Measurements from ENCODE around the gene ZC3H13. TPM values are rescaled to one million over a fixed set of nuclear protein-coding genes. Genes with fewer than 3 reads are reported as not detected.

Gene ZC3H13
- total RNA-seq, 2 experiments from 2014 or later: 27.2 to 43.9 TPM

DNA sequence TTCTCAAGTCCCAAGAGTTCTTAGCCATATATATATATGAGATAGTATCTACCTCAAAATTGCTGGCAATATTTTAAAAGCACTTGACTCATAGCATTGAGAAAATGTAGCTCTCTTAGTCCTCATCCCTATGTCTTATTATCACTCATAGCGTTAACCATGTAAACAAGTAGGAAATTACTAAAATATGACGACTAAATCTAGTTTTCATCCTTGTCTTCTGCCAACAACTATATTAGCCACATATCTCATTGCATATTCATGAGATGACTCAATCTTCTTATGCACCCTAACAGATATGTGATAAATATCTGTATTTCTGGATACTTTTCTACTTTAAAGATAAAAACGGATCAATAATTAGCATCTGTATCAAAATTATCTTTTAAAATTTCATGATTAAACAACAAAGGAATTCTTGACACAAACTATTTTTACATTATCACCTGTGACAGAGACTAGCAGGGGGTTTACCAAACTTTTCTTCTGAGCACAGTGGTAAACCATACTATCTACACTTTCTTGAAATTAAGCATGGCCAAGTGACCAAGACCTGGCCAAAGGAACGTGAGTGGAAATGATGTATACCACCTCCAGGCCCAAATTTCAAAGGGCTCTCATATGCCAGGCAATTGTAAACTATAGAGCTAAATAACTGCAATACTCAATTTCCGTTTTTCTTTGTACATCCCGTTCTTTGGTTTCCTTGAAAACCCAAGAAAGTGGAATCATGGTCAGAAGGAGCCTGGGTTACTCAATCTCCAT is 45.7 kb downstream of the ZC3H13 start:
- POLR2A ChIA-PET: interaction anchor here (0.8 to 1.0 kb wide), 2 partner anchors 17 to 43 kb away, joined by 3 to 4 read pairs; no protein-coding TSS in a partner anchor
- H3K4me2 ChIP-seq (ENCODE audit: low read length): no peak overlapping the region
- H3K27ac ChIP-seq (ENCODE audit: low read depth, low read length, poor library complexity, severe bottlenecking): no peak overlapping the region
- CTCF ChIA-PET (ENCODE audit: unreplicated experiment): no interaction called here
- no peak for TF ChIP-seq EZH2phosphoT487 (IDR thresholded peaks at IDR 0.05; ENCODE audit: borderline replicate concordance, low read depth, low read length)
- TF ChIP-seq, protein P1, sequence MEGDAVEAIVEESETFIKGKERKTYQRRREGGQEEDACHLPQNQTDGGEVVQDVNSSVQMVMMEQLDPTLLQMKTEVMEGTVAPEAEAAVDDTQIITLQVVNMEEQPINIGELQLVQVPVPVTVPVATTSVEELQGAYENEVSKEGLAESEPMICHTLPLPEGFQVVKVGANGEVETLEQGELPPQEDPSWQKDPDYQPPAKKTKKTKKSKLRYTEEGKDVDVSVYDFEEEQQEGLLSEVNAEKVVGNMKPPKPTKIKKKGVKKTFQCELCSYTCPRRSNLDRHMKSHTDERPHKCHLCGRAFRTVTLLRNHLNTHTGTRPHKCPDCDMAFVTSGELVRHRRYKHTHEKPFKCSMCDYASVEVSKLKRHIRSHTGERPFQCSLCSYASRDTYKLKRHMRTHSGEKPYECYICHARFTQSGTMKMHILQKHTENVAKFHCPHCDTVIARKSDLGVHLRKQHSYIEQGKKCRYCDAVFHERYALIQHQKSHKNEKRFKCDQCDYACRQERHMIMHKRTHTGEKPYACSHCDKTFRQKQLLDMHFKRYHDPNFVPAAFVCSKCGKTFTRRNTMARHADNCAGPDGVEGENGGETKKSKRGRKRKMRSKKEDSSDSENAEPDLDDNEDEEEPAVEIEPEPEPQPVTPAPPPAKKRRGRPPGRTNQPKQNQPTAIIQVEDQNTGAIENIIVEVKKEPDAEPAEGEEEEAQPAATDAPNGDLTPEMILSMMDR (conservative IDR thresholded peaks at IDR 0.05; ENCODE audit: low read length): no peak
- BruUV-seq (replicated peaks): no TSS peak
- no peak overlapping the region for H3K4me3 ChIP-seq (ENCODE audit: low read depth, low read length, poor library complexity, severe bottlenecking)
- H3K79me2 ChIP-seq (ENCODE audit: insufficient read depth, low read depth, low read length): no peaks in the 10 kb centered on the region
- H3K4me1 ChIP-seq (ENCODE audit: insufficient read depth, low read length, poor library complexity, severe bottlenecking): no peaks in the 10 kb centered on the region
- no peaks in the 10 kb centered on the region for H3K9me2 ChIP-seq (ENCODE audit: insufficient read depth, low read length)
- intact Hi-C loops (cut with micrococcal nuclease; ENCODE audit: unreplicated experiment): no loop called here
- no peaks in the 10 kb centered on the region for H4K20me1 ChIP-seq (ENCODE audit: insufficient read depth, low read length)
- no peaks in the 10 kb centered on the region for H3K9me3 ChIP-seq (ENCODE audit: low read length)
- no peak for DNase-seq (ENCODE audit: low spot score)
- H3K36me3 ChIP-seq (ENCODE audit: insufficient read depth, low read length): peaks cover 73% of the 10 kb centered on the region
- no peak overlapping the region for H2AFZ ChIP-seq (ENCODE audit: low read length)

DNA sequence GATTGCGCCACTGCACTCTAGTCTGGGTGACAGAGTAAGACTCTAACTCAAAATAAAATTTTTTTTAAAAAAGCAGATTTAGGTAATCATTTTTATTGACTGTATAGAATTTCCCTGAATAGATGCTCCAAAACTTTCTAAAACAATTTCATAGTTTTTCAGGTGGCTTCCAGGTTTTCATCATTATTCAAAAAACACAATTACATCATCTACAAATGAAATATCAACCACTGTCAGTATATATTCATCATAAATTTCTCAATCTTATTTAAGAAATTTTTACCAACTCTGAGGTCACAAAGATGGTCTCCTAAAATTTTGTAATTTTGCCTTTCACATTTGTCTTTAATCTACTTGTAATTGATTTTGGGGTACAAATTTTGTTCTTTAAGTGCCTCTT is 48.1 kb downstream of the ZC3H13 start:
- no peaks in the 10 kb centered on the region for H3K4me1 ChIP-seq (ENCODE audit: insufficient read depth, low read length, poor library complexity, severe bottlenecking)
- no peak overlapping the region for H3K27ac ChIP-seq (ENCODE audit: low read depth, low read length, poor library complexity, severe bottlenecking)
- no peaks in the 10 kb centered on the region for H3K9me3 ChIP-seq (ENCODE audit: low read length)
- H4K20me1 ChIP-seq (ENCODE audit: insufficient read depth, low read length): no peaks in the 10 kb centered on the region
- TF ChIP-seq EZH2phosphoT487 (IDR thresholded peaks at IDR 0.05; ENCODE audit: borderline replicate concordance, low read depth, low read length): no peak
- TF ChIP-seq, protein P1 (conservative IDR thresholded peaks at IDR 0.05; ENCODE audit: low read length): no peak
- ChIA-PET CTCF (ENCODE audit: unreplicated experiment) (no interaction called here), POLR2A (no interaction called here)
- H3K4me2 ChIP-seq (ENCODE audit: low read length): no peak overlapping the region
- no peaks in the 10 kb centered on the region for H3K9me2 ChIP-seq (ENCODE audit: insufficient read depth, low read length)
- no peak for DNase-seq (ENCODE audit: low spot score)
- no peak overlapping the region for H3K4me3 ChIP-seq (ENCODE audit: low read depth, low read length, poor library complexity, severe bottlenecking)
- peaks cover 84% of the 10 kb centered on the region for H3K36me3 ChIP-seq (ENCODE audit: insufficient read depth, low read length)
- intact Hi-C loops (cut with micrococcal nuclease; ENCODE audit: unreplicated experiment): no loop called here
- H2AFZ ChIP-seq (ENCODE audit: low read length): no peak overlapping the region
- BruUV-seq (replicated peaks): no TSS peak
- no peaks in the 10 kb centered on the region for H3K79me2 ChIP-seq (ENCODE audit: insufficient read depth, low read depth, low read length)

DNA sequence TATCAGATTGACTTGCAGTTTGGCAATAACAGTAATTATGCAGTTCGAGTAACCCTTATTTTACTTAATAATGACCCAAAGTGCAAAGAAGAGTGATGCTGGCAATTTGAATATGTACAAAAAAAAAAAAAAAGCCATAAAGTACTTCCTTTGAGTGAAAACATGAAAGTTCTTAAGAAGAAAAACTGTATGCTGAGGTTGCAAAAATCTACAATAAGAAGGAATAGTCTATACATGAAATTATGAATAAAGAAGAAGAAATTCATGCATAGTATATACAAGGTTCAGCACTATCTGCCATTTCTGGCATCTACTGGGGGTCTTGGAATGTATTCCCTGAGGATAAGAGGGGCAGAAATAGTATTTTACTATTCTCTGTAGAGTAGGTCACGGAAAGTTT is 55.9 kb downstream of the ZC3H13 start:
- POLR2A ChIA-PET: interaction anchor here (0.7 kb wide), 1 partner anchor 170 kb away, joined by 4 read pairs; no protein-coding TSS in a partner anchor
- no peaks in the 10 kb centered on the region for H3K79me2 ChIP-seq (ENCODE audit: insufficient read depth, low read depth, low read length)

More for the DNA sequence above, 55.9 kb downstream of the ZC3H13 start:
- DNase-seq (ENCODE audit: low spot score): no peak
- no peak overlapping the region for H3K4me2 ChIP-seq (ENCODE audit: low read length)
- H4K20me1 ChIP-seq (ENCODE audit: insufficient read depth, low read length): no peaks in the 10 kb centered on the region
- no peaks in the 10 kb centered on the region for H3K4me1 ChIP-seq (ENCODE audit: insufficient read depth, low read length, poor library complexity, severe bottlenecking)
- intact Hi-C loops (cut with micrococcal nuclease; ENCODE audit: unreplicated experiment): no loop called here
- no peak overlapping the region for H3K4me3 ChIP-seq (ENCODE audit: low read depth, low read length, poor library complexity, severe bottlenecking)
- H3K9me3 ChIP-seq (ENCODE audit: low read length): no peaks in the 10 kb centered on the region
- H3K9me2 ChIP-seq (ENCODE audit: insufficient read depth, low read length): no peaks in the 10 kb centered on the region
- no peak overlapping the region for H3K27ac ChIP-seq (ENCODE audit: low read depth, low read length, poor library complexity, severe bottlenecking)
- CTCF ChIA-PET (ENCODE audit: unreplicated experiment): no interaction called here
- peaks cover 47% of the 10 kb centered on the region for H3K36me3 ChIP-seq (ENCODE audit: insufficient read depth, low read length)
- H2AFZ ChIP-seq (ENCODE audit: low read length): no peak overlapping the region
- no peak for TF ChIP-seq EZH2phosphoT487 (IDR thresholded peaks at IDR 0.05; ENCODE audit: borderline replicate concordance, low read depth, low read length)
- TF ChIP-seq, protein P1 (conservative IDR thresholded peaks at IDR 0.05; ENCODE audit: low read length): no peak
- no TSS peak for BruUV-seq (replicated peaks)

Measured in OCI-LY7 (cell line).